IMR-90 (cell line): ENCODE results near the gene NR1D1. TPM values are rescaled to one million over a fixed set of nuclear protein-coding genes. Genes with fewer than 3 reads are reported as not detected.

Experiments
- ATAC-seq: fragments of 200-7000 bp; cut with Tn5 transposase; 2 replicates; pipeline ENCODE4 v1.9.1; 2020; ENCODE audit warnings: low read depth, mild to moderate bottlenecking, moderate library complexity
- BruUV-seq: library from RNA; stranded (reverse); fragments of 400-500 nt; replicated peaks from 2 replicates; lab custom pipeline; 2021; lab: Mats Ljungman, UMichigan
- CTCF ChIA-PET: fragments of 300-600 bp; formaldehyde crosslinking; extraction: SDS; loops from one replicate; lab custom pipeline; 2021; ENCODE audit warnings: antibody characterized with exemption; lab: Yijun Ruan, JAX
- POLR2A ChIA-PET: fragments of 300-600 bp; sonication (Branson Sonifier 250); formaldehyde crosslinking; loops from one replicate; lab custom pipeline; 2022; ENCODE audit warnings: antibody characterized with exemption; ENCODE audit not compliant: unreplicated experiment; lab: Charles Lee
- DNase-seq: peaks from one replicate; pipeline ENCODE4 v3.0.0; 2013
- H2AFZ ChIP-seq: replicated peaks from 2 replicates; pipeline ENCODE3; 2013; ENCODE audit warnings: low read length, mild to moderate bottlenecking; ENCODE audit not compliant: poor library complexity
- H2AK5ac ChIP-seq: 2 replicates; pipeline ENCODE4 v1.6.1; 2013; ENCODE audit warnings: low read depth, low read length, inconsistent platforms
- H2AK9ac ChIP-seq: replicated peaks from 2 replicates; pipeline ENCODE3; 2013; ENCODE audit warnings: mild to moderate bottlenecking, low read depth, low read length, moderate library complexity; ENCODE audit not compliant: poor library complexity
- H2BK120ac ChIP-seq: 2 replicates; pipeline ENCODE4 v1.6.1; 2013; ENCODE audit warnings: low read depth, low read length, inconsistent platforms
- H2BK15ac ChIP-seq: 3 replicates; pipeline ENCODE4 v1.6.1; 2013; ENCODE audit warnings: low read depth, low read length, inconsistent platforms
- H2BK20ac ChIP-seq: 2 replicates; pipeline ENCODE4 v1.6.1; 2013; ENCODE audit warnings: low read depth, mild to moderate bottlenecking, inconsistent platforms, low read length, moderate library complexity
- H2BK5ac ChIP-seq: 2 replicates; pipeline ENCODE4 v1.6.1; 2013; ENCODE audit warnings: mild to moderate bottlenecking, low read depth, low read length, inconsistent platforms; ENCODE audit not compliant: poor library complexity, severe bottlenecking
- H3K14ac ChIP-seq: replicated peaks from 2 replicates; pipeline ENCODE4 v1.6.1; 2013; ENCODE audit warnings: low read depth, low read length, inconsistent platforms
- H3K18ac ChIP-seq: 2 replicates; pipeline ENCODE4 v1.6.1; 2013; ENCODE audit warnings: low read depth, low read length, control low read depth
- H3K23ac ChIP-seq: 2 replicates; pipeline ENCODE4 v1.6.1; 2013; ENCODE audit warnings: low read depth, low read length, inconsistent platforms
- H3K27ac ChIP-seq: 2 replicates; pipeline ENCODE4 v1.5.1; 2013; ENCODE audit warnings: mild to moderate bottlenecking, control low read depth, low read length; ENCODE audit not compliant: insufficient read depth
- H3K27me3 ChIP-seq: 2 replicates; pipeline ENCODE4 v1.6.1; 2013; ENCODE audit warnings: low read length; ENCODE audit not compliant: control insufficient read depth, insufficient read depth
- H3K36me3 ChIP-seq: 2 replicates; pipeline ENCODE4 v1.6.1; 2013; ENCODE audit warnings: low read length, mixed read lengths; ENCODE audit not compliant: control insufficient read depth, insufficient read depth
- H3K4ac ChIP-seq: 2 replicates; pipeline ENCODE4 v1.6.1; 2013; ENCODE audit warnings: low read depth, low read length, inconsistent platforms
- H3K4me1 ChIP-seq: 2 replicates; pipeline ENCODE4 v1.6.1; 2013; ENCODE audit warnings: low read length, mixed read lengths; ENCODE audit not compliant: control insufficient read depth, insufficient read depth
- H3K4me2 ChIP-seq: 2 replicates; pipeline ENCODE4 v1.6.1; 2013; ENCODE audit warnings: low read depth, mild to moderate bottlenecking, control low read depth, low read length, moderate library complexity
- H3K4me3 ChIP-seq: 2 replicates; pipeline ENCODE4 v1.5.1; 2013; ENCODE audit warnings: low read depth, mild to moderate bottlenecking, control low read depth, low read length, moderate library complexity; ENCODE audit not compliant: insufficient read depth
- H3K56ac ChIP-seq: 2 replicates; pipeline ENCODE4 v1.6.1; 2013; ENCODE audit warnings: low read length, inconsistent platforms; ENCODE audit not compliant: insufficient read depth; ENCODE audit errors: extremely low read depth
- H3K79me1 ChIP-seq, 2 experiments: 2 replicates each; pipeline ENCODE4 v1.6.1; 2013; ENCODE audit warnings: low read length in 2 of 2, inconsistent platforms in 1 of 2, low read depth in 1 of 2
- H3K9ac ChIP-seq: 2 replicates; pipeline ENCODE4 v1.6.1; 2013; ENCODE audit warnings: low read depth, low read length, control low read depth
- H3K9me1 ChIP-seq: 2 replicates; pipeline ENCODE4 v1.6.1; 2013; ENCODE audit warnings: low read length, inconsistent platforms; ENCODE audit not compliant: insufficient read depth
- H3K9me3 ChIP-seq: 2 replicates; pipeline ENCODE4 v1.6.1; 2013; ENCODE audit warnings: low read length; ENCODE audit not compliant: control insufficient read depth, insufficient read depth
- H4K20me1 ChIP-seq: 2 replicates; pipeline ENCODE4 v1.6.1; 2013; ENCODE audit warnings: low read length, inconsistent platforms; ENCODE audit not compliant: insufficient read depth
- H4K5ac ChIP-seq: 2 replicates; pipeline ENCODE4 v1.6.1; 2013; ENCODE audit warnings: mild to moderate bottlenecking, low read depth, low read length, control low read depth
- H4K8ac ChIP-seq, 2 experiments: 2 replicates each; pipeline ENCODE4 v1.6.1; 2013; ENCODE audit warnings: low read depth in 2 of 2, low read length in 2 of 2, control low read depth in 1 of 2, inconsistent platforms in 1 of 2
- H4K91ac ChIP-seq: 2 replicates; pipeline ENCODE4 v1.6.1; 2013; ENCODE audit warnings: low read depth, low read length, inconsistent platforms; ENCODE audit not compliant: insufficient read depth
- FOS ChIP-seq: fragments of 150-350 bp; IDR thresholded peaks from 2 replicates; pipeline ENCODE4 v1.6.1; 2016; ENCODE audit warnings: low read depth, low read length
- RCOR1 ChIP-seq: IDR thresholded peaks from 2 replicates; pipeline ENCODE4 v1.6.1; 2012; ENCODE audit warnings: mild to moderate bottlenecking, low read length, improper control_type of control experiment; ENCODE audit not compliant: insufficient replicate concordance
- SMC3 ChIP-seq: fragments of 150-350 bp; IDR thresholded peaks from 2 replicates; pipeline ENCODE4 v1.6.1; 2016; ENCODE audit warnings: low read depth, mild to moderate bottlenecking, antibody characterized with exemption, low read length, moderate library complexity
- WGBS, 2 experiments: methylation state at CpG; one replicate each; pipeline versions ENCODE4 v1.1.5 to v1.1.7; 2013; ENCODE audit warnings: missing lambda C conversion rate in 2 of 2; ENCODE audit not compliant: insufficient read length in 1 of 2; ENCODE audit errors: extremely low coverage in 2 of 2; 5-methylcytosine and 5-hydroxymethylcytosine counted together
- dilution Hi-C: fragments of 300-500 bp; cut with HindIII; formaldehyde crosslinking; loops from one replicate; pipeline ENCODE4 v1.14.3; 2018; ENCODE audit warnings: low sequenced_read_pairs; ENCODE audit not compliant: unreplicated experiment
- in situ Hi-C: fragments of 300-500 bp; cut with MboI; formaldehyde crosslinking; loops from 3 replicates; pipeline ENCODE4 v1.14.3; 2019; ENCODE audit warnings: low sequenced_read_pairs, inconsistent platforms, mixed read lengths
- intact Hi-C: fragments of 100-400 bp; cut with micrococcal nuclease; formaldehyde crosslinking; loops from 2 replicates; pipeline ENCODE4 v1.10.0; 2022
- polyA plus RNA-seq, 3 experiments: library from polyadenylated mRNA; depleted of rRNA; stranded (reverse); fragments of >200 nt; gene quantifications; 2 replicates each; pipeline ENCODE4 v1.2.3, GENCODE V29; 2012; ENCODE audit warnings: low replicate concordance in 1 of 3
- total RNA-seq: library from RNA; depleted of rRNA; stranded (reverse); fragments of >200 nt; gene quantifications from 2 replicates; pipeline ENCODE4 v1.2.3, GENCODE V29; 2012

Gene NR1D1
- total and polyA plus RNA-seq, 2 of the 4 experiments (the other 2 are of a cell fraction), result 0.36 to 7.2 TPM

- Histone ChIP-seq H3K23ac (no peak overlapping the region), H3K4ac (no peak overlapping the region), H2BK5ac (no peak overlapping the region), H3K36me3 (peaks cover 55% of the 10 kb centered on the region), H4K5ac (no peak overlapping the region), H3K14ac (no peak overlapping the region), H3K18ac (no peak overlapping the region), H2AK5ac (no peak overlapping the region), H2BK20ac (no peak overlapping the region), H3K4me3 (no peak overlapping the region), H3K4me2 (no peak overlapping the region), H3K56ac (no peak overlapping the region), H2BK15ac (no peak overlapping the region), H3K27ac (no peak overlapping the region), H3K9me1 (peaks cover 16% of the 10 kb centered on the region), H3K4me1 (peaks cover 15% of the 10 kb centered on the region), H2BK120ac (no peak overlapping the region), H3K9me3 (no peaks in the 10 kb centered on the region), H2AFZ (no peak overlapping the region), H4K91ac (no peak overlapping the region), H3K79me1 (peaks cover 19 to 46% of the 10 kb centered on the region in 2 experiments; a peak in 3 of 4 replicates), H2AK9ac (peak overlapping the region; percentile 10), H3K27me3 (no peaks in the 10 kb centered on the region), H3K9ac (no peak overlapping the region), H4K8ac (no peak overlapping the region), H4K20me1 (peaks cover 7% of the 10 kb centered on the region; the same call in 1 of the 2 replicates)
- ChIA-PET POLR2A (no interaction called here), CTCF (no interaction called here)
- in situ Hi-C loops (no loop called here), intact Hi-C loops (no loop called here), dilution Hi-C loops (no loop called here)
- TF ChIP-seq FOS (no peak), RCOR1 (no peak), SMC3 (no peak)
- no TSS peak for BruUV-seq
- ATAC-seq, result no peak
- WGBS, 2 experiments, result 100% methylated on average over 2 of the region's 14 CpGs; no CpG with 5 or more reads in 1 of the 2 experiments
- no peak for DNase-seq
Observed at GRCh38 chr17:40094874-40095273, 5.5 kb downstream of the NR1D1 start.
